CD4-positive, alpha-beta T cell treated with Interferon alpha-2 for 1 hour (primary cell): ENCODE measurements around the gene DAZ2.
"Not testable (repeated sequence)": the region's sequence is repeated elsewhere in the genome, so short reads cannot be mapped to it uniquely, and the experiment has no call there.

ENCODE experiments used
- DNase-seq, 2 donors: peaks; one replicate each; pipeline ENCODE4 v3.0.0-alpha.2; 2020 to 2022

DAZ2 gene

GRCh38 chrY:23219233-23219632 is at the start of gene DAZ2:
DAZ2 (plus strand) TSS chrY:23219533; CDS start chrY:23219741, 208 bp downstream.
- not testable (repeated sequence) for DNase-seq

GRCh38 chrY:23198908-23199307 is 20.4 kb upstream of the DAZ2 start, which contains the start of gene DAZ1:
DAZ1 (minus strand) TSS chrY:23199008; CDS start chrY:23198800, 208 bp downstream.
- not testable (repeated sequence) for DNase-seq

DNA sequence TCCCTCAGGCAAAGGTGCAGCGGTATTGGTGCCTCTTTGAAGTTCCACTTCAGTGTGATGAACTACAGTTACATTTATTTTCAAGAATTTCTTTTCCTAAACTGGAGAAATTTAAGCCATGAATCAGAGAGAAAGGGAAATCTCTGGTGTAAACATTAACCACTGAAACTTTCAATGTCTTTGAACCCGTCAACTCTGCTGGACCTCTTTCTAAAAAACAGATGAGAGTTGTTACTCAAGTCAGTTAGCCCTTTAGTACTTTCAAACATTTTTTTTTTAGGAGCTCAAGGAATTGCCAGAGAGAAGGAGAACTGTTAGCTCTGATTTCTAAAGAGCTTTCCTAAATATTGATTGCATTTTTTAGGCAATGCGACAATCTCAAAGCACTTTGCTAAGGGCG is 11.9 kb upstream of the DAZ2 start:
- DNase-seq = not testable (repeated sequence)

DNA sequence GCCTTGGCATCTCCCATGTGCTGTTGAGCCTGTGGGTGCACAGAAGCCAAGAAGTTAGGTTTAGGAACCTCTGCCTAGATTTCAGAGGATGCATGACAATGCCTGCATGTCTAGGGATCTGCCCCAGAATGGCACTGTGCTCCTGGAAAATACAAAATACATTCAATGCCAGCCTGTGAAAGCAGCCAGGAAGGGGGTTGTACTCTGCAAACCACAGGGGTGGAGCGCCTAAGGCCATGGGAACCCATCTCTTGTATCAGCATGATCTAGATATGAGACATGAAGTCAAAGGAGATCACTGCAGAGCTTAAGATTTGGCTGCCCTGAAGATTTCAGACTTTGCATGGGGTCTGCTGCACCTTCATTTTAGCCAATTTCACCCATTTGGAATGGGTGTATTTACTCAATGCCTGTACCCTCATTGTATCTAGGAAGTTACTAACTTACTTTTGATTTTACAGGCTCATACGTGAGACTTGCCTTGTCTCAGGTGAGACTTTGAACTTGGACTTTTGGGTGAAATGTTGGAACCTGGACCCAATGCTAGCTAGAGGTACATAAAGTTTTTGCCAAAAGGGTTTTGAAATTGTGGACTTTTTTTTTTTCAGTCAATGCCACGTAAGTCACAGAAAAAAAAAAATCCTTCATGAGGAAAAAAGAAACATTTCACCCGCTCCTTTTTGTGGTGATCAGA is 9.4 kb upstream of the DAZ2 start:
- DNase-seq = not testable (repeated sequence)

GRCh38 chrY:23210681-23211080 is 8.7 kb upstream of the DAZ2 start:
- DNase-seq = not testable (repeated sequence)
